Measurements from ENCODE around the gene CCDC112.

The CCDC112 gene

GRCh38 chr5:115296124-115297022, at the start of gene CCDC112:
TSS of gene CCDC112 (minus strand) at chr5:115296654. CDS start at chr5:115296543, 111 bp downstream.
- Histone ChIP-seq H3K4me3 (ENCODE audit: low read length) (peak within 1 kb of the TSS; percentile 75), H3K27me3 (ENCODE audit: control insufficient read depth, insufficient read depth, low read length) (no peaks in the 10 kb centered on the region), H3K27ac (ENCODE audit: low read length) (no peak within 1 kb of the TSS), H3K4me1 (ENCODE audit: control insufficient read depth, insufficient read depth, low read length) (no peaks in the 10 kb centered on the region), H3K9me3 (ENCODE audit: control insufficient read depth, insufficient read depth, low read length) (no peaks in the 10 kb centered on the region), H3K36me3 (ENCODE audit: control insufficient read depth, insufficient read depth, low read length) (no peaks in the 10 kb centered on the region)
- WGBS (ENCODE audit: insufficient coverage, insufficient read length): no CpG with 5 or more reads among the region's 86 CpGs
- no peak for DNase-seq (ENCODE audit: low read depth, low spot score)

- Histone ChIP-seq H3K9me3 (ENCODE audit: control insufficient read depth, insufficient read depth, low read length) (no peaks in the 10 kb centered on the region), H3K27ac (ENCODE audit: low read length) (no peak overlapping the region), H3K27me3 (ENCODE audit: control insufficient read depth, insufficient read depth, low read length) (no peaks in the 10 kb centered on the region), H3K4me3 (ENCODE audit: low read length) (no peak overlapping the region), H3K4me1 (ENCODE audit: control insufficient read depth, insufficient read depth, low read length) (0 out of 2 replicates have a peak, but pooled peaks cover 1% of the 10 kb centered on the region), H3K36me3 (ENCODE audit: control insufficient read depth, insufficient read depth, low read length) (no peaks in the 10 kb centered on the region)
- no peak for DNase-seq (ENCODE audit: low read depth, low spot score)
These were observed 48.9 kb upstream of the CCDC112 start for GRCh38 chr5:115345344-115345743.

GRCh38 chr5:115343855-115344254, 47.4 kb upstream of the CCDC112 start:
- Histone ChIP-seq H3K4me1 (ENCODE audit: control insufficient read depth, insufficient read depth, low read length) (0 out of 2 replicates have a peak, but pooled peaks cover 1% of the 10 kb centered on the region), H3K27ac (ENCODE audit: low read length) (no peak overlapping the region), H3K27me3 (ENCODE audit: control insufficient read depth, insufficient read depth, low read length) (no peaks in the 10 kb centered on the region), H3K9me3 (ENCODE audit: control insufficient read depth, insufficient read depth, low read length) (no peaks in the 10 kb centered on the region), H3K4me3 (ENCODE audit: low read length) (no peak overlapping the region), H3K36me3 (ENCODE audit: control insufficient read depth, insufficient read depth, low read length) (no peaks in the 10 kb centered on the region)
- no peak for DNase-seq (ENCODE audit: low read depth, low spot score)
- no CpG with 5 or more reads among the region's 1 CpG for WGBS (ENCODE audit: insufficient coverage, insufficient read length)

- no peak overlapping the region for H3K4me3 ChIP-seq (ENCODE audit: low read length)
- no peaks in the 10 kb centered on the region for H3K9me3 ChIP-seq (ENCODE audit: control insufficient read depth, insufficient read depth, low read length)
- WGBS (ENCODE audit: insufficient coverage, insufficient read length): no CpG with 5 or more reads among the region's 6 CpGs
- DNase-seq (ENCODE audit: low read depth, low spot score): no peak
- no peaks in the 10 kb centered on the region for H3K27me3 ChIP-seq (ENCODE audit: control insufficient read depth, insufficient read depth, low read length)
- H3K27ac ChIP-seq (ENCODE audit: low read length): no peak overlapping the region
- H3K4me1 ChIP-seq (ENCODE audit: control insufficient read depth, insufficient read depth, low read length): 0 out of 2 replicates have a peak, but pooled peaks cover 1% of the 10 kb centered on the region
- H3K36me3 ChIP-seq (ENCODE audit: control insufficient read depth, insufficient read depth, low read length): no peaks in the 10 kb centered on the region
These were observed 46.3 kb upstream of the CCDC112 start for GRCh38 chr5:115342590-115343377.

GRCh38 chr5:115341745-115342144, 45.3 kb upstream of the CCDC112 start:
- no peaks in the 10 kb centered on the region for H3K27me3 ChIP-seq (ENCODE audit: control insufficient read depth, insufficient read depth, low read length)
- H3K4me3 ChIP-seq (ENCODE audit: low read length): no peak overlapping the region
- no peak overlapping the region for H3K27ac ChIP-seq (ENCODE audit: low read length)
- no peaks in the 10 kb centered on the region for H3K9me3 ChIP-seq (ENCODE audit: control insufficient read depth, insufficient read depth, low read length)
- 0 out of 2 replicates have a peak, but pooled peaks cover 1% of the 10 kb centered on the region for H3K4me1 ChIP-seq (ENCODE audit: control insufficient read depth, insufficient read depth, low read length)
- no CpG with 5 or more reads among the region's 2 CpGs for WGBS (ENCODE audit: insufficient coverage, insufficient read length)
- DNase-seq (ENCODE audit: low read depth, low spot score): no peak
- no peaks in the 10 kb centered on the region for H3K36me3 ChIP-seq (ENCODE audit: control insufficient read depth, insufficient read depth, low read length)

GRCh38 chr5:115338851-115339250, 42.4 kb upstream of the CCDC112 start:
- DNase-seq (ENCODE audit: low read depth, low spot score): no peak
- no peaks in the 10 kb centered on the region for H3K27me3 ChIP-seq (ENCODE audit: control insufficient read depth, insufficient read depth, low read length)
- 0 out of 2 replicates have a peak, but pooled peaks cover 1% of the 10 kb centered on the region for H3K4me1 ChIP-seq (ENCODE audit: control insufficient read depth, insufficient read depth, low read length)
- H3K9me3 ChIP-seq (ENCODE audit: control insufficient read depth, insufficient read depth, low read length): no peaks in the 10 kb centered on the region
- no peaks in the 10 kb centered on the region for H3K36me3 ChIP-seq (ENCODE audit: control insufficient read depth, insufficient read depth, low read length)
- no CpG with 5 or more reads among the region's 3 CpGs for WGBS (ENCODE audit: insufficient coverage, insufficient read length)
- H3K27ac ChIP-seq (ENCODE audit: low read length): no peak overlapping the region
- no peak overlapping the region for H3K4me3 ChIP-seq (ENCODE audit: low read length)

- no CpG with 5 or more reads among the region's 1 CpG for WGBS (ENCODE audit: insufficient coverage, insufficient read length)
These were observed 41.4 kb upstream of the CCDC112 start for GRCh38 chr5:115337882-115338281.

GRCh38 chr5:115336964-115337363, 40.5 kb upstream of the CCDC112 start:
- Histone ChIP-seq H3K4me3 (ENCODE audit: low read length) (no peak overlapping the region), H3K27me3 (ENCODE audit: control insufficient read depth, insufficient read depth, low read length) (no peaks in the 10 kb centered on the region), H3K36me3 (ENCODE audit: control insufficient read depth, insufficient read depth, low read length) (no peaks in the 10 kb centered on the region), H3K4me1 (ENCODE audit: control insufficient read depth, insufficient read depth, low read length) (no peaks in the 10 kb centered on the region), H3K9me3 (ENCODE audit: control insufficient read depth, insufficient read depth, low read length) (no peaks in the 10 kb centered on the region), H3K27ac (ENCODE audit: low read length) (no peak overlapping the region)
- DNase-seq (ENCODE audit: low read depth, low spot score): no peak
- WGBS (ENCODE audit: insufficient coverage, insufficient read length): no CpG with 5 or more reads among the region's 1 CpG

More at GRCh38 chr5:115337882-115338281, 41.4 kb upstream of the CCDC112 start:
- no peak overlapping the region for H3K4me3 ChIP-seq (ENCODE audit: low read length)
- H3K27ac ChIP-seq (ENCODE audit: low read length): no peak overlapping the region
- no peaks in the 10 kb centered on the region for H3K36me3 ChIP-seq (ENCODE audit: control insufficient read depth, insufficient read depth, low read length)
- H3K9me3 ChIP-seq (ENCODE audit: control insufficient read depth, insufficient read depth, low read length): no peaks in the 10 kb centered on the region
- H3K27me3 ChIP-seq (ENCODE audit: control insufficient read depth, insufficient read depth, low read length): no peaks in the 10 kb centered on the region
- DNase-seq (ENCODE audit: low read depth, low spot score): no peak
- no peaks in the 10 kb centered on the region for H3K4me1 ChIP-seq (ENCODE audit: control insufficient read depth, insufficient read depth, low read length)

- no peaks in the 10 kb centered on the region for H3K36me3 ChIP-seq (ENCODE audit: control insufficient read depth, insufficient read depth, low read length)
- H3K4me1 ChIP-seq (ENCODE audit: control insufficient read depth, insufficient read depth, low read length): no peaks in the 10 kb centered on the region
- no peaks in the 10 kb centered on the region for H3K9me3 ChIP-seq (ENCODE audit: control insufficient read depth, insufficient read depth, low read length)
- no CpG with 5 or more reads among the region's 1 CpG for WGBS (ENCODE audit: insufficient coverage, insufficient read length)
- H3K4me3 ChIP-seq (ENCODE audit: low read length): no peak overlapping the region
- H3K27me3 ChIP-seq (ENCODE audit: control insufficient read depth, insufficient read depth, low read length): no peaks in the 10 kb centered on the region
- no peak for DNase-seq (ENCODE audit: low read depth, low spot score)
- H3K27ac ChIP-seq (ENCODE audit: low read length): no peak overlapping the region
These were observed 39.8 kb upstream of the CCDC112 start for GRCh38 chr5:115336201-115336720.

- no peak for DNase-seq (ENCODE audit: low read depth, low spot score)
- no peaks in the 10 kb centered on the region for H3K27me3 ChIP-seq (ENCODE audit: control insufficient read depth, insufficient read depth, low read length)
- no peaks in the 10 kb centered on the region for H3K36me3 ChIP-seq (ENCODE audit: control insufficient read depth, insufficient read depth, low read length)
- WGBS (ENCODE audit: insufficient coverage, insufficient read length): no CpG with 5 or more reads among the region's 2 CpGs
- H3K9me3 ChIP-seq (ENCODE audit: control insufficient read depth, insufficient read depth, low read length): no peaks in the 10 kb centered on the region
- no peaks in the 10 kb centered on the region for H3K4me1 ChIP-seq (ENCODE audit: control insufficient read depth, insufficient read depth, low read length)
- no peak overlapping the region for H3K4me3 ChIP-seq (ENCODE audit: low read length)
- no peak overlapping the region for H3K27ac ChIP-seq (ENCODE audit: low read length)
These were observed 38.8 kb upstream of the CCDC112 start for GRCh38 chr5:115335301-115335700.
